Body of pancreas (tissue), 4 donors: ENCODE measurements around the gene TOPAZ1. TPM values are rescaled to one million over a fixed set of nuclear protein-coding genes. Genes with fewer than 3 reads are reported as not detected.

ENCODE experiments used
- ATAC-seq: fragments of 150-250 bp; one replicate; pipeline ENCODE4 v1.9.1; 2016
- DNase-seq, 4 donors: peaks; one replicate each; pipeline ENCODE4 v3.0.0-alpha.2; 2019
- H3K27ac ChIP-seq, 4 donors: fragments of 200-600 bp; sonication (generic); 1 replicate in 3 of 4; 2 replicates in 1 of 4; pipeline versions ENCODE4 v1.5.1 to v1.6.1; 2016 to 2019; ENCODE audit warnings: mild to moderate bottlenecking in 1 of 4, mixed read lengths in 1 of 4, moderate library complexity in 1 of 4
- H3K27me3 ChIP-seq, 2 donors: fragments of 200-600 bp; sonication (generic); one replicate each; pipeline ENCODE4 v1.6.0; 2016; ENCODE audit warnings: mild to moderate bottlenecking in 1 of 2
- H3K36me3 ChIP-seq, 2 donors: fragments of 200-600 bp; sonication (generic); replicated peaks in 1 of 2; 2 replicates each; pipeline ENCODE4 v1.5.1; 2016; ENCODE audit warnings: low read depth in 2 of 2; ENCODE audit not compliant: insufficient read depth in 1 of 2
- H3K4me1 ChIP-seq: fragments of 200-600 bp; sonication (generic); one replicate; pipeline ENCODE4 v1.6.0; 2016
- H3K4me3 ChIP-seq, 2 donors: fragments of 200-600 bp; sonication (generic); 1 replicate in 1 of 2; 2 replicates in 1 of 2; pipeline ENCODE4 v1.5.1; 2016 to 2019
- H3K9me3 ChIP-seq, 3 donors: fragments of 200-600 bp; sonication (generic); 1 replicate in 2 of 3; 2 replicates in 1 of 3; pipeline ENCODE4 v1.5.1; 2016
- POLR2A ChIP-seq, 3 donors: fragments of 450-650 bp; IDR thresholded peaks; one replicate each; pipeline ENCODE4 v1.6.1; 2016; ENCODE audit warnings: antibody characterized with exemption in 3 of 3, mild to moderate bottlenecking in 2 of 3
- WGBS, 2 donors: methylation state at CpG; one replicate each; pipeline ENCODE4 v1.1.5; 2017; 5-methylcytosine and 5-hydroxymethylcytosine counted together
- intact Hi-C: fragments of 100-400 bp; cut with DNase I; formaldehyde crosslinking; loops from one replicate; pipeline ENCODE4 v1.15.1; 2023
- total RNA-seq, 2 donors: library from RNA; depleted of rRNA; stranded (reverse); fragments of >200 nt; gene quantifications; one replicate each; pipeline ENCODE4 v1.1.0, GENCODE V29; 2016
- TF ChIP-seq, protein P1 (sequence below), 7 experiments: fragments of 450-650 bp in 4 of 7; fragments of 200-600 bp in 3 of 7; sonication (generic) in 3 of 7; IDR thresholded peaks; one replicate each; pipeline ENCODE4 v1.5.1; 2016 to 2019; ENCODE audit warnings: antibody characterized with exemption in 7 of 7

The TOPAZ1 gene
- total RNA-seq, 2 donors from 2014 or later = not detected

DNA sequence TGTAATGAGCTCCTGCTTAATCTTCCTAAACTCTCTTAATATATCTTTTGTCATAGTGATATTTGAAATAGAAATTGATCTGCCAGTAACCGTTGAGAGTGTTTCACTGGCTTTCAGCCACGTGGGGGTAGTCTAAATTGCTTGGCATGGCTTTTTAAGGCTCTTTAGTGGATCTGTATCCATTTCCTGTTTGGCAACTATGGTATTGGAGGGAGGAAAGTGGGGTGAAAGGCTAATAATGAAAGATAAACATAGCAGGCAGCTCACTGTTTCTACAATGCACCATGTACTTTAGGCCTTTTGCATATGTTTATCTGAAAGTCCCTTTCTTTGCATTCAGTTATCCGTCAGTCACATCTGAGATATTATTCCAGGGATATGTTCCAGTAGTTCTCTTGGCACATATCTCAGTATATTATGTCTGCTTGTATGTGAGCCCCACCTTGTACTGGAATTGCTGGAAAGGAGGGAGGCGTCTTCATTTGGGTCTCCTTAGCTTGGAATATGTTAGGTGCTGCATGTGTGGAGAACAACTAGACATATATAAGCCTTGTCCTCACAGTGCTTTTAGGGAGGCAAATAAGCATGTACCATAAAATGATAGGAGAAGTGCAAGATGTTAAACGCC lies 10.8 kb downstream of the TOPAZ1 start:
- intact Hi-C loops = no loop called here
- H3K27ac ChIP-seq = no peak overlapping the region
- H3K9me3 ChIP-seq = peaks cover 0 to 3% (median 0%) of the 10 kb centered on the region in 3 donors
- no peaks in the 10 kb centered on the region for H3K4me1 ChIP-seq
- DNase-seq (no peak), ATAC-seq (no peak)
- TF ChIP-seq POLR2A (IDR thresholded peaks at IDR 0.05) = no peak
- TF ChIP-seq, protein P1, sequence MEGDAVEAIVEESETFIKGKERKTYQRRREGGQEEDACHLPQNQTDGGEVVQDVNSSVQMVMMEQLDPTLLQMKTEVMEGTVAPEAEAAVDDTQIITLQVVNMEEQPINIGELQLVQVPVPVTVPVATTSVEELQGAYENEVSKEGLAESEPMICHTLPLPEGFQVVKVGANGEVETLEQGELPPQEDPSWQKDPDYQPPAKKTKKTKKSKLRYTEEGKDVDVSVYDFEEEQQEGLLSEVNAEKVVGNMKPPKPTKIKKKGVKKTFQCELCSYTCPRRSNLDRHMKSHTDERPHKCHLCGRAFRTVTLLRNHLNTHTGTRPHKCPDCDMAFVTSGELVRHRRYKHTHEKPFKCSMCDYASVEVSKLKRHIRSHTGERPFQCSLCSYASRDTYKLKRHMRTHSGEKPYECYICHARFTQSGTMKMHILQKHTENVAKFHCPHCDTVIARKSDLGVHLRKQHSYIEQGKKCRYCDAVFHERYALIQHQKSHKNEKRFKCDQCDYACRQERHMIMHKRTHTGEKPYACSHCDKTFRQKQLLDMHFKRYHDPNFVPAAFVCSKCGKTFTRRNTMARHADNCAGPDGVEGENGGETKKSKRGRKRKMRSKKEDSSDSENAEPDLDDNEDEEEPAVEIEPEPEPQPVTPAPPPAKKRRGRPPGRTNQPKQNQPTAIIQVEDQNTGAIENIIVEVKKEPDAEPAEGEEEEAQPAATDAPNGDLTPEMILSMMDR (IDR thresholded peaks at IDR 0.05) = no peak
- no peak overlapping the region for H3K4me3 ChIP-seq
- WGBS, 2 donors = 44 to 61% methylated on average over 5 of the region's 5 CpGs
- no peaks in the 10 kb centered on the region for H3K36me3 ChIP-seq
- H3K27me3 ChIP-seq = no peaks in the 10 kb centered on the region

DNA sequence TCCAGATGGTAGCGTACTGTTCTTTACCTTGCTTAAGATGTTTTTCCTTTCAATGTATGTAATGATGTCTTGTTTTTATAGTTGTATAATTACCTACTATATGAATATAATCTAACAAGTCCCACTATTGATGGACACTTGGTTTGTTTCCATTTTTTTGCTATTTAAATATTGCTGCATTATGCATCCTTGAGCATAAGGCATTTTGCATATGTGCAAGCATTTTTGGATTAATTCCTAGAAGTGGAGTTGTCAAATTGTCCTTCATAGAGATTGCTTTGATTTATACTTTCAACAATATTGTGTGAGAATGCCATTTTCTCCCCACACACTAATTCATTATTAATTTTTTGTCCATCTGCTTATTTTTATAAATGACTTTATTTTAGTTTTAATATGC lies 17.7 kb downstream of the TOPAZ1 start:
- Histone ChIP-seq H3K4me3 (no peak overlapping the region), H3K36me3 (no peaks in the 10 kb centered on the region), H3K27me3 (no peaks in the 10 kb centered on the region), H3K9me3 (no peaks in the 10 kb centered on the region), H3K27ac (no peak overlapping the region), H3K4me1 (no peaks in the 10 kb centered on the region)
- DNase-seq = no peak
- ATAC-seq = no peak
- WGBS, 2 donors = 97 to 100% methylated on average over 1 of the region's 1 CpG
- intact Hi-C loops = no loop called here
- TF ChIP-seq POLR2A (IDR thresholded peaks at IDR 0.05) = no peak
- TF ChIP-seq, protein P1 (IDR thresholded peaks at IDR 0.05) = no peak

DNA sequence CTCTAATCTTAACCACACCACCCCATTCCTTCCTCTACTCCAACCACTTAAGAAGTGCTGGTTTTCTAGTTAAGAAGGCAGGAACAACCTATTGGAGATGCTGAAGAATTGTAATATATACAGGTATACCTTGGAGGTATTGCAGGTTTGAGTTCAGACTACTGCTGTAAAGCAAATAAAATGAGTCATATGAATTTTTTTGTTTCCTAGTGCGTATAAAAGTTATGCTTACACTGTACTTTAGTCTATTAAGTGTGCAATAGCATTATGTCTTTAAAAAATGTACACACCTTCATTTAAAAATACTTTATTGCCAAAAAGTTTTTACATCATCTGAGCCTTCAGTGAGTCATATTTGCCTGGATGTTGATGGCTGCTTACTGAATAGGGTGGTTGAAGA lies 22.5 kb downstream of the TOPAZ1 start:
- no peak for DNase-seq

DNA sequence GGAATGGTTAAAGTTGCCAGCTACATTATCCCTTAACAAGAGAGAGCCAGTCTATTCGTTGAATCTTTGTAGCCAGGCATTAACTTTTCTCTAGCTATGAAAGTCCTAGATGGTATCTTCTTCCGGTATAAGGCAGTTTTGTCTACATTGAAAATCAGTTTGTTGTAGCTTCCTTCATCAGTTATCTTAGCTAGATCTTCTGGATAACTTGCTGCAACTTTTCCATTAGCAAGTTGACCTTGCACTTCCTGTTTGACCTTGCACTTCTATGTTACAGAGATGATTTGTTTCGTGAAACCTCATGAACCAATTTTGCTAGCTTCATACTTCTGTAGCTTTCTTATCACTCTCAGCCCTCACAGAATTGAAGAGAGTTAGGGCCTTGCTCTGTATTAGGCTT lies 24.1 kb downstream of the TOPAZ1 start:
- no peaks in the 10 kb centered on the region for H3K27me3 ChIP-seq
- intact Hi-C loops = no loop called here
- DNase-seq (no peak), ATAC-seq (no peak)
- no peaks in the 10 kb centered on the region for H3K9me3 ChIP-seq
- WGBS, 2 donors = 61 to 67% methylated on average over 3 of the region's 3 CpGs
- H3K4me3 ChIP-seq = no peak overlapping the region
- H3K36me3 ChIP-seq = no peaks in the 10 kb centered on the region
- H3K27ac ChIP-seq = no peak overlapping the region
- TF ChIP-seq, protein P1 (IDR thresholded peaks at IDR 0.05) = no peak
- H3K4me1 ChIP-seq = no peaks in the 10 kb centered on the region

More for the DNA sequence above, 22.5 kb downstream of the TOPAZ1 start:
- no peak for TF ChIP-seq POLR2A (IDR thresholded peaks at IDR 0.05)
- TF ChIP-seq, protein P1 (IDR thresholded peaks at IDR 0.05) = no peak
- Histone ChIP-seq H3K4me1 (no peaks in the 10 kb centered on the region), H3K36me3 (no peaks in the 10 kb centered on the region), H3K4me3 (no peak overlapping the region), H3K9me3 (no peaks in the 10 kb centered on the region), H3K27me3 (no peaks in the 10 kb centered on the region), H3K27ac (no peak overlapping the region)
- intact Hi-C loops = no loop called here
- ATAC-seq = no peak
- 80 to 83% methylated on average over 1 of the region's 1 CpG for WGBS, 2 donors

DNA sequence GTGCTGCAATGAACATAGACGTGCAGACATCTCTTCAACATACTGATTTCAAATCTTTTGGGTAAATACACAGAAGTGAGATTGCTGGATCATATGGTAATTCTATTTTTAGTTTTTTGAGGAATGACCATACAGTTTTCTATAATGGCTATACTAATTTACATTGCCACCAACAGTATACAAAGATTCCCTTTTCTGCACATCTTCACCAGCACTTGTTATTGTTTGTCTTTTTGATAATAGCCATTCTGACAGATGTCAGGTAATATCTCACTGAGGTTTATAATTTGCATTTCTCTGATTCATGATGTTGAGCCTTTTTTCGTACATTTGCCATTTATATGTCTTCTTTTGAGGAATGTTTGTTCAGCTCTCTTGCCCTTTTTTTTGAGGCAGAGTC lies 30.5 kb downstream of the TOPAZ1 start:
- Histone ChIP-seq H3K27ac (no peak overlapping the region), H3K4me3 (no peak overlapping the region), H3K4me1 (no peaks in the 10 kb centered on the region), H3K9me3 (no peaks in the 10 kb centered on the region), H3K27me3 (no peaks in the 10 kb centered on the region), H3K36me3 (no peaks in the 10 kb centered on the region)
- 55 to 57% methylated on average over 2 of the region's 2 CpGs for WGBS, 2 donors
- TF ChIP-seq POLR2A (IDR thresholded peaks at IDR 0.05) = no peak
- TF ChIP-seq, protein P1 (IDR thresholded peaks at IDR 0.05) = no peak
- DNase-seq = no peak
- ATAC-seq = no peak
- intact Hi-C loops = no loop called here
